Mucosa of stomach (tissue), 1 donor: ENCODE measurements around the gene CHST13.

Experiments
- H3K27me3 ChIP-seq: one replicate; pipeline ENCODE4 v1.7.0; 2013; ENCODE audit warnings: mild to moderate bottlenecking, low read length; ENCODE audit not compliant: control insufficient read depth, insufficient read depth
- H3K36me3 ChIP-seq: one replicate; pipeline ENCODE4 v1.7.0; 2013; ENCODE audit warnings: low read length; ENCODE audit not compliant: control insufficient read depth, insufficient read depth
- H3K4me1 ChIP-seq: one replicate; pipeline ENCODE4 v1.7.0; 2013; ENCODE audit warnings: mild to moderate bottlenecking, low read length; ENCODE audit not compliant: control insufficient read depth, insufficient read depth
- H3K4me3 ChIP-seq: one replicate; pipeline ENCODE4 v1.7.0; 2013; ENCODE audit warnings: low read length
- H3K9ac ChIP-seq: one replicate; pipeline ENCODE4 v1.7.0; 2013; ENCODE audit warnings: mild to moderate bottlenecking, low read length, moderate library complexity
- H3K9me3 ChIP-seq: one replicate; pipeline ENCODE4 v1.7.0; 2013; ENCODE audit warnings: mild to moderate bottlenecking, low read length, moderate library complexity; ENCODE audit not compliant: control insufficient read depth
- donor health status: Pancreatic carcinoma.

Gene CHST13

GRCh38 chr3:126523745-126524428, at the start of gene CHST13:
Gene CHST13 (plus strand): TSS chr3:126524155. CDS start chr3:126524333, 178 bp downstream.
- peak within 1 kb of the TSS; percentile 37 for H3K9ac ChIP-seq
- H3K4me1 ChIP-seq = peaks cover 26% of the 10 kb centered on the region

GRCh38 chr3:126474498-126475412, 49.2 kb upstream of the CHST13 start:
- no peaks in the 10 kb centered on the region for H3K27me3 ChIP-seq
- H3K36me3 ChIP-seq = peaks cover 8% of the 10 kb centered on the region
- no peaks in the 10 kb centered on the region for H3K9me3 ChIP-seq
- peaks cover 22% of the 10 kb centered on the region for H3K4me1 ChIP-seq
- peak overlapping the region; percentile 12 for H3K4me3 ChIP-seq
- peak overlapping the region; percentile 55 for H3K9ac ChIP-seq

More at GRCh38 chr3:126523745-126524428, at the start of gene CHST13:
- Histone ChIP-seq H3K9me3 (no peaks in the 10 kb centered on the region), H3K27me3 (peaks cover 22% of the 10 kb centered on the region), H3K36me3 (no peaks in the 10 kb centered on the region), H3K4me3 (peak within 1 kb of the TSS; percentile 71)

- Histone ChIP-seq H3K9ac (peak within 1 kb of the TSS; percentile 77), H3K4me1 (peaks cover 22% of the 10 kb centered on the region)
Measured at GRCh38 chr3:126475413-126476114, 48.4 kb upstream of the CHST13 start, which contains the start of gene ZXDC. Gene ZXDC (minus strand): TSS chr3:126475891. CDS start chr3:126475865, 26 bp downstream.

GRCh38 chr3:126476166-126477060, 47.5 kb upstream of the CHST13 start:
- Histone ChIP-seq H3K36me3 (no peaks in the 10 kb centered on the region), H3K27me3 (no peaks in the 10 kb centered on the region), H3K4me1 (peaks cover 22% of the 10 kb centered on the region), H3K4me3 (peak overlapping the region; percentile 66), H3K9ac (peak overlapping the region; percentile 77), H3K9me3 (no peaks in the 10 kb centered on the region)

More at GRCh38 chr3:126475413-126476114, 48.4 kb upstream of the CHST13 start, which contains the start of gene ZXDC:
- peak within 1 kb of the TSS; percentile 66 for H3K4me3 ChIP-seq
- H3K36me3 ChIP-seq = peaks cover 3% of the 10 kb centered on the region
- H3K9me3 ChIP-seq = no peaks in the 10 kb centered on the region
- H3K27me3 ChIP-seq = no peaks in the 10 kb centered on the region

- no peak overlapping the region for H3K4me3 ChIP-seq
- no peaks in the 10 kb centered on the region for H3K36me3 ChIP-seq
- no peaks in the 10 kb centered on the region for H3K27me3 ChIP-seq
- no peaks in the 10 kb centered on the region for H3K9me3 ChIP-seq
- no peak overlapping the region for H3K9ac ChIP-seq
- H3K4me1 ChIP-seq = peaks cover 19% of the 10 kb centered on the region
Measured at GRCh38 chr3:126477061-126477380, 46.9 kb upstream of the CHST13 start.

GRCh38 chr3:126478581-126479310, 45.2 kb upstream of the CHST13 start:
- Histone ChIP-seq H3K4me3 (no peak overlapping the region), H3K9ac (no peak overlapping the region), H3K9me3 (no peaks in the 10 kb centered on the region), H3K27me3 (no peaks in the 10 kb centered on the region), H3K36me3 (no peaks in the 10 kb centered on the region), H3K4me1 (peaks cover 1% of the 10 kb centered on the region)

- Histone ChIP-seq H3K9me3 (no peaks in the 10 kb centered on the region), H3K36me3 (no peaks in the 10 kb centered on the region), H3K4me3 (no peak overlapping the region), H3K27me3 (no peaks in the 10 kb centered on the region), H3K9ac (no peak overlapping the region), H3K4me1 (no peaks in the 10 kb centered on the region)
Measured at GRCh38 chr3:126479642-126480041, 44.3 kb upstream of the CHST13 start.

- Histone ChIP-seq H3K4me1 (no peaks in the 10 kb centered on the region), H3K9ac (no peak overlapping the region), H3K4me3 (no peak overlapping the region), H3K9me3 (no peaks in the 10 kb centered on the region), H3K27me3 (no peaks in the 10 kb centered on the region), H3K36me3 (no peaks in the 10 kb centered on the region)
Measured at GRCh38 chr3:126480206-126480605, 43.7 kb upstream of the CHST13 start.

GRCh38 chr3:126480861-126481260, 43.1 kb upstream of the CHST13 start:
- no peaks in the 10 kb centered on the region for H3K36me3 ChIP-seq
- H3K4me3 ChIP-seq = no peak overlapping the region
- H3K9me3 ChIP-seq = no peaks in the 10 kb centered on the region
- H3K27me3 ChIP-seq = no peaks in the 10 kb centered on the region
- H3K9ac ChIP-seq = no peak overlapping the region
- no peaks in the 10 kb centered on the region for H3K4me1 ChIP-seq

GRCh38 chr3:126481808-126482502, 42.0 kb upstream of the CHST13 start:
- Histone ChIP-seq H3K9me3 (no peaks in the 10 kb centered on the region), H3K4me1 (no peaks in the 10 kb centered on the region), H3K36me3 (no peaks in the 10 kb centered on the region)

More at GRCh38 chr3:126481808-126482502, 42.0 kb upstream of the CHST13 start:
- Histone ChIP-seq H3K4me3 (no peak overlapping the region), H3K27me3 (peaks cover under 1% of the 10 kb centered on the region), H3K9ac (no peak overlapping the region)
